ENCODE data around the gene RAB34. TPM values are rescaled to one million over a fixed set of nuclear protein-coding genes. Genes with fewer than 3 reads are reported as not detected.

The RAB34 gene
- total and polyA plus RNA-seq, 2 donors (not counting 1 experiment from before 2014, with no cell fraction given): 17.1 to 18.0 TPM

DNA sequence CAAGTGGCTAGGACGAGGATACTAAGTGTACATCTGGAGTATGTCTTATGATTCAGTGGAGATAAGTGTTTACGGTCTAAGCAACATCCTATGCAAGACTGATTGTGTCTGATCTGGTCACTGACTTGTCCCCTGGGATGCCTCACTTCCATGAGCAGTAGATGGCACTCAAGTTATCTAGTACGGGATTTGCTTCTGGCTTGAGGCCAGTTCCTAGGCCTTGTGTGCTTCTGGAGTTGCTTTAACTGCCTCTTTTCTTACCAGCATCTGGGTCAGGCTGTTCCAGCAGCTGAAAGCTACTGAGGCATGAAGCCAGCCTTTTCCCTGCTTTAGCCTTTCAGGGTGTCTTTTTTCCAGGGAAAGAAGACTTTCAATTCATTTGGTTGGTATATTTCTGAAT, 32.7 kb downstream of the RAB34 start:
- POLR2A ChIA-PET: no interaction called here
- 100% methylated on average over 3 of the region's 3 CpGs for WGBS (ENCODE audit: insufficient coverage)
- Mint-ChIP-seq H3K4me1 (no peaks in the 10 kb centered on the region), H3K9me3 (ENCODE audit: insufficient read depth) (no peaks in the 10 kb centered on the region), H3K4me3 (no peak overlapping the region), H3K27me3 (no peaks in the 10 kb centered on the region), H3K27ac (no peak overlapping the region)
- no peak for TF ChIP-seq EZH2 (IDR thresholded peaks at IDR 0.05; ENCODE audit: borderline replicate concordance, insufficient read depth, low read depth, low read length, poor library complexity, severe bottlenecking)
- TF ChIP-seq, protein P1, sequence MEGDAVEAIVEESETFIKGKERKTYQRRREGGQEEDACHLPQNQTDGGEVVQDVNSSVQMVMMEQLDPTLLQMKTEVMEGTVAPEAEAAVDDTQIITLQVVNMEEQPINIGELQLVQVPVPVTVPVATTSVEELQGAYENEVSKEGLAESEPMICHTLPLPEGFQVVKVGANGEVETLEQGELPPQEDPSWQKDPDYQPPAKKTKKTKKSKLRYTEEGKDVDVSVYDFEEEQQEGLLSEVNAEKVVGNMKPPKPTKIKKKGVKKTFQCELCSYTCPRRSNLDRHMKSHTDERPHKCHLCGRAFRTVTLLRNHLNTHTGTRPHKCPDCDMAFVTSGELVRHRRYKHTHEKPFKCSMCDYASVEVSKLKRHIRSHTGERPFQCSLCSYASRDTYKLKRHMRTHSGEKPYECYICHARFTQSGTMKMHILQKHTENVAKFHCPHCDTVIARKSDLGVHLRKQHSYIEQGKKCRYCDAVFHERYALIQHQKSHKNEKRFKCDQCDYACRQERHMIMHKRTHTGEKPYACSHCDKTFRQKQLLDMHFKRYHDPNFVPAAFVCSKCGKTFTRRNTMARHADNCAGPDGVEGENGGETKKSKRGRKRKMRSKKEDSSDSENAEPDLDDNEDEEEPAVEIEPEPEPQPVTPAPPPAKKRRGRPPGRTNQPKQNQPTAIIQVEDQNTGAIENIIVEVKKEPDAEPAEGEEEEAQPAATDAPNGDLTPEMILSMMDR (IDR thresholded peaks at IDR 0.05): no peak
- no peaks in the 10 kb centered on the region for H3K4me1 ChIP-seq (ENCODE audit: control insufficient read depth in 2 of 2, insufficient read depth in 2 of 2, low read length in 2 of 2)
- DNase-seq (no peak), ATAC-seq (ENCODE audit: low read depth) (no peak)
- no peak overlapping the region for H3K9ac ChIP-seq (ENCODE audit: low read length)
- H3K4me3 ChIP-seq (ENCODE audit: control extremely low read depth in 1 of 5, extremely low read depth in 1 of 5, insufficient read depth in 1 of 5, low read depth in 2 of 5, low read length in 4 of 5): no peak overlapping the region
- intact Hi-C loops (cut with micrococcal nuclease): no loop called here
- H3K36me3 ChIP-seq (replicated peaks in 1 of 2; ENCODE audit: control extremely low read depth in 1 of 2, control insufficient read depth in 1 of 2, extremely low read depth in 1 of 2, insufficient read depth in 2 of 2, low read length in 1 of 2): peaks cover 14 to 94% of the 10 kb centered on the region in 2 experiments
- CTCF ChIA-PET: no interaction called here
- no peak overlapping the region for H3K27ac ChIP-seq (ENCODE audit: low read length in 2 of 2)
- H3K79me2 ChIP-seq (ENCODE audit: control insufficient read depth, insufficient read depth, low read length): no peaks in the 10 kb centered on the region
- no peaks in the 10 kb centered on the region for H3K9me3 ChIP-seq (ENCODE audit: control extremely low read depth in 1 of 3, control insufficient read depth in 2 of 3, insufficient read depth in 1 of 3, low read length in 2 of 3)
- no peak overlapping the region for H3K4me2 ChIP-seq (replicated peaks; ENCODE audit: low read depth, low read length, poor library complexity, severe bottlenecking)
- H4K20me1 ChIP-seq (ENCODE audit: control insufficient read depth, insufficient read depth, low read length, poor library complexity, severe bottlenecking): peaks cover 7% of the 10 kb centered on the region
- H2AFZ ChIP-seq (ENCODE audit: insufficient read depth, low read depth, low read length, poor library complexity, severe bottlenecking): no peak overlapping the region
- no peaks in the 10 kb centered on the region for H3K27me3 ChIP-seq (replicated peaks in 1 of 4; ENCODE audit: control extremely low read depth in 1 of 4, control insufficient read depth in 3 of 4, insufficient read depth in 4 of 4, low read length in 3 of 4)

DNA sequence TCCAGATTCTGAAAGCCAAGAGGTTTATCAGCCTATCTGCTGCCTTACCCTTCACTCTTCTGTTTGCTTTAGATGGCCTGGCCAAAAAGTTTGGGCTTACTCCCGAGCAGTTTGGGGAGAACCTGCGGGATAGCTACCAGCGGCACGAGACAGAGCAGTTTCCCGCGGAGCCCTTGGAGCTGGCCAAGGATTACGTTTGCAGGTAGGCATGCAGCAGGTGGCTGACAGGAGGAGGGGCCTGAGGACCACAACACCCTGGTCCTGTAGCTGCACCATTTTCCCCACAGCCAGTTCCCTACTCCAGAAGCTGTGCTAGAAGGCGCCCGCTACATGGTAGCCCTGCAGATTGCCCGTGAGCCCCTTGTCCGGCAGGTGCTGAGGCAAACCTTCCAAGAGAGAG, 35.0 kb downstream of the RAB34 start:
- TF ChIP-seq EZH2 (IDR thresholded peaks at IDR 0.05; ENCODE audit: borderline replicate concordance, insufficient read depth, low read depth, low read length, poor library complexity, severe bottlenecking): no peak
- TF ChIP-seq, protein P1 (IDR thresholded peaks at IDR 0.05): no peak
- intact Hi-C loops (cut with micrococcal nuclease): no loop called here
- peaks cover 6 to 94% of the 10 kb centered on the region in 2 experiments for H3K36me3 ChIP-seq (replicated peaks in 1 of 2; ENCODE audit: control extremely low read depth in 1 of 2, control insufficient read depth in 1 of 2, extremely low read depth in 1 of 2, insufficient read depth in 2 of 2, low read length in 1 of 2)
- H4K20me1 ChIP-seq (ENCODE audit: control insufficient read depth, insufficient read depth, low read length, poor library complexity, severe bottlenecking): no peaks in the 10 kb centered on the region
- H3K79me2 ChIP-seq (ENCODE audit: control insufficient read depth, insufficient read depth, low read length): no peaks in the 10 kb centered on the region
- H3K9me3 Mint-ChIP-seq (ENCODE audit: insufficient read depth): no peaks in the 10 kb centered on the region
- H3K4me3 Mint-ChIP-seq: no peak overlapping the region
- no peaks in the 10 kb centered on the region for H3K27me3 Mint-ChIP-seq
- DNase-seq (no peak), ATAC-seq (ENCODE audit: low read depth) (no peak)
- no peak overlapping the region for H3K27ac ChIP-seq (ENCODE audit: low read length in 2 of 2)
- ChIA-PET CTCF (no interaction called here), POLR2A (no interaction called here)
- no peak overlapping the region for H3K9ac ChIP-seq (ENCODE audit: low read length)
- no peaks in the 10 kb centered on the region for H3K9me3 ChIP-seq (ENCODE audit: control extremely low read depth in 1 of 3, control insufficient read depth in 2 of 3, insufficient read depth in 1 of 3, low read length in 2 of 3)
- H3K4me1 ChIP-seq (ENCODE audit: control insufficient read depth in 2 of 2, insufficient read depth in 2 of 2, low read length in 2 of 2): no peaks in the 10 kb centered on the region
- H3K27ac Mint-ChIP-seq: no peak overlapping the region
- no peak overlapping the region for H3K4me2 ChIP-seq (replicated peaks; ENCODE audit: low read depth, low read length, poor library complexity, severe bottlenecking)
- WGBS (ENCODE audit: insufficient coverage): 99% methylated on average over 11 of the region's 11 CpGs
- H2AFZ ChIP-seq (ENCODE audit: insufficient read depth, low read depth, low read length, poor library complexity, severe bottlenecking): no peak overlapping the region
- no peak overlapping the region for H3K4me3 ChIP-seq (ENCODE audit: control extremely low read depth in 1 of 5, extremely low read depth in 1 of 5, insufficient read depth in 1 of 5, low read depth in 2 of 5, low read length in 4 of 5)
- no peaks in the 10 kb centered on the region for H3K27me3 ChIP-seq (replicated peaks in 1 of 4; ENCODE audit: control extremely low read depth in 1 of 4, control insufficient read depth in 3 of 4, insufficient read depth in 4 of 4, low read length in 3 of 4)
- no peaks in the 10 kb centered on the region for H3K4me1 Mint-ChIP-seq
